DOHH2 (cell line): ENCODE measurements around the gene AKR1B1.

Source experiments
- H3F3A ChIP-seq: fragments of 200-600 bp; sonication (generic), shearing (Covaris generic); 2 replicates; pipeline ENCODE4 v1.6.0; 2016; ENCODE audit warnings: antibody characterized with exemption, mild to moderate bottlenecking; ENCODE audit not compliant: control insufficient read depth, insufficient read depth
- H3K27ac ChIP-seq: fragments of 200-600 bp; sonication (generic); 2 replicates; pipeline ENCODE4 v1.5.1; 2014; ENCODE audit warnings: low read depth, mild to moderate bottlenecking, low read length, moderate library complexity
- H3K27me3 ChIP-seq: fragments of 200-600 bp; sonication (generic); 2 replicates; pipeline ENCODE4 v1.6.1; 2014; ENCODE audit warnings: mild to moderate bottlenecking, low read length, mixed read lengths; ENCODE audit not compliant: control insufficient read depth
- H3K36me3 ChIP-seq: fragments of 200-600 bp; sonication (generic); 2 replicates; pipeline ENCODE4 v1.6.1; 2014; ENCODE audit warnings: mild to moderate bottlenecking, low read length, moderate library complexity, mixed read lengths; ENCODE audit not compliant: control insufficient read depth
- H3K4me1 ChIP-seq: fragments of 200-600 bp; sonication (generic); 2 replicates; pipeline ENCODE4 v1.6.1; 2014; ENCODE audit warnings: mild to moderate bottlenecking, low read length, mixed read lengths; ENCODE audit not compliant: control insufficient read depth
- H3K4me2 ChIP-seq: fragments of 200-600 bp; sonication (generic); 2 replicates; pipeline ENCODE4 v1.6.0; 2014; ENCODE audit warnings: mild to moderate bottlenecking, low read length, moderate library complexity
- H3K4me3 ChIP-seq: fragments of 200-600 bp; sonication (generic); 2 replicates; pipeline ENCODE4 v1.5.1; 2014; ENCODE audit warnings: mild to moderate bottlenecking, low read length, mixed read lengths
- H3K79me2 ChIP-seq: fragments of 200-600 bp; sonication (generic); 2 replicates; pipeline ENCODE4 v1.6.1; 2014; ENCODE audit warnings: mild to moderate bottlenecking, low read length, mixed read lengths; ENCODE audit not compliant: control insufficient read depth
- H3K9me2 ChIP-seq: fragments of 200-600 bp; sonication (generic); replicated peaks from 2 replicates; pipeline ENCODE4 v1.6.1; 2014; ENCODE audit warnings: mild to moderate bottlenecking, low read length, mixed read lengths; ENCODE audit not compliant: control insufficient read depth
- H3K9me3 ChIP-seq: fragments of 200-600 bp; sonication (generic); 2 replicates; pipeline ENCODE4 v1.6.1; 2014; ENCODE audit warnings: antibody characterized with exemption, low read length, mixed read lengths; ENCODE audit not compliant: control insufficient read depth, insufficient read depth
- H4K20me1 ChIP-seq: fragments of 200-600 bp; sonication (generic); 2 replicates; pipeline ENCODE4 v1.6.0; 2014; ENCODE audit warnings: low read depth, mild to moderate bottlenecking, antibody characterized with exemption, low read length, moderate library complexity; ENCODE audit not compliant: control insufficient read depth, insufficient read depth
- CTCF ChIP-seq: fragments of 200-600 bp; sonication (generic); IDR thresholded peaks from one replicate; pipeline ENCODE4 v1.5.1; 2014; ENCODE audit warnings: antibody characterized with exemption, mild to moderate bottlenecking, low read depth, low read length; ENCODE audit not compliant: poor library complexity, severe bottlenecking
- EZH2phosphoT487 ChIP-seq: fragments of 200-600 bp; sonication (generic); IDR thresholded peaks from 2 replicates; pipeline ENCODE4 v1.6.1; 2017; ENCODE audit warnings: borderline replicate concordance, mild to moderate bottlenecking, antibody characterized with exemption, low read length, moderate library complexity, mixed read lengths

Gene AKR1B1

GRCh38 chr7:134406431-134406830 lies 52.5 kb downstream of the AKR1B1 start:
- Histone ChIP-seq H3K27me3 (peaks cover 2% of the 10 kb centered on the region; the same call in 1 of the 2 replicates), H4K20me1 (no peaks in the 10 kb centered on the region), H3F3A (no peaks in the 10 kb centered on the region), H3K4me2 (no peak overlapping the region), H3K9me3 (no peaks in the 10 kb centered on the region; the same call in 1 of the 2 replicates), H3K4me3 (no peak overlapping the region), H3K4me1 (no peaks in the 10 kb centered on the region), H3K9me2 (no peaks in the 10 kb centered on the region), H3K36me3 (no peaks in the 10 kb centered on the region), H3K27ac (no peak overlapping the region), H3K79me2 (no peaks in the 10 kb centered on the region)
- TF ChIP-seq EZH2phosphoT487 = no peak
- TF ChIP-seq CTCF = no peak

GRCh38 chr7:134405299-134405698 lies 53.6 kb downstream of the AKR1B1 start:
- Histone ChIP-seq H4K20me1 (no peaks in the 10 kb centered on the region), H3F3A (no peaks in the 10 kb centered on the region), H3K4me3 (no peak overlapping the region), H3K27ac (no peak overlapping the region), H3K27me3 (peaks cover 2% of the 10 kb centered on the region; the same call in 1 of the 2 replicates), H3K9me2 (no peaks in the 10 kb centered on the region), H3K4me1 (no peaks in the 10 kb centered on the region), H3K9me3 (no peaks in the 10 kb centered on the region; the same call in 1 of the 2 replicates), H3K79me2 (no peaks in the 10 kb centered on the region), H3K36me3 (no peaks in the 10 kb centered on the region), H3K4me2 (no peak overlapping the region)
- no peak for TF ChIP-seq EZH2phosphoT487
- no peak for TF ChIP-seq CTCF

GRCh38 chr7:134403062-134403461 lies 55.8 kb downstream of the AKR1B1 start:
- Histone ChIP-seq H3K4me2 (no peak overlapping the region), H3K4me1 (no peaks in the 10 kb centered on the region), H3F3A (no peaks in the 10 kb centered on the region), H4K20me1 (no peaks in the 10 kb centered on the region), H3K9me3 (no peaks in the 10 kb centered on the region; the same call in 1 of the 2 replicates), H3K4me3 (no peak overlapping the region), H3K27me3 (peaks cover 2% of the 10 kb centered on the region; the same call in 1 of the 2 replicates), H3K79me2 (no peaks in the 10 kb centered on the region), H3K27ac (no peak overlapping the region), H3K36me3 (no peaks in the 10 kb centered on the region), H3K9me2 (no peaks in the 10 kb centered on the region)
- TF ChIP-seq EZH2phosphoT487 (no peak), CTCF (no peak)

GRCh38 chr7:134400859-134401258 lies 58.0 kb downstream of the AKR1B1 start:
- Histone ChIP-seq H3K79me2 (no peaks in the 10 kb centered on the region), H3K9me2 (no peaks in the 10 kb centered on the region), H3K27ac (no peak overlapping the region), H4K20me1 (no peaks in the 10 kb centered on the region), H3K9me3 (no peaks in the 10 kb centered on the region; the same call in 1 of the 2 replicates), H3K4me3 (no peak overlapping the region), H3K4me1 (no peaks in the 10 kb centered on the region), H3K36me3 (no peaks in the 10 kb centered on the region), H3K4me2 (no peak overlapping the region), H3K27me3 (no peaks in the 10 kb centered on the region), H3F3A (no peaks in the 10 kb centered on the region)
- TF ChIP-seq CTCF (no peak), EZH2phosphoT487 (no peak)
